Measurements from ENCODE around the gene LENEP.

The LENEP gene

DNA sequence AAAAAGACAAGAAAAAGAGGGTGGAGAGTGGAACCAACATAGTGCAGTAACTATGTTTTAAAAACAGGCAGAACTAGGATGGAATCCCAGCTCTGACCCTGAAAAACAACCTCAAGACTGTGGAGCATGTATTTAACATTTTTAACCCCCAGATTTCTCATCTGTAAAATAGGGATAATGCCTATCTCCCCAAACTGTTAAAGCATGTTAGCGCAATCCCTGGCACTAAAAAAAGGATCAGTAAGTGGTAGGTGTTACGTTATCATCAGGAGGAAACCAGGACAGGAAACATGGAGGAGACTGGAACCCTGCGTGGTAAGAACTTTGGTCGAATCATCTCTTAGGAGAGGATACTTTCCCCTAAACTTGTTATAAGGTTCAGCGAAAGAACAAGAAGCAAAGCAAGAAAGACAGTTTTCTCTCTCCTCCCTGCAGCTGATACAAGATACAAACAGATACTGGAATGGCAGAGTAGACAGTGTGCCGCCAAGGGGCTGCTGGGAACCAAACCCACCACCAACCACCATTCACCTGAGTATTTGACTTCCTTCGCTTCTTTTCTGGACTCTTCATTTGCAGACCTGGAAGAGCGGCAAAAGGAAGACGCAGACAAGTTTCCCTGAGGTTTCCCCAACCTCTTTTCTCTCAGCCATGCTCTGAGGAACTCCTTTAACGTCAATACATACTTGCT is 32.8 kb upstream of the LENEP start:
- no peak for DNase-seq (ENCODE audit: low read depth, low spot score)

GRCh38 chr1:154961207-154962155 is 31.9 kb upstream of the LENEP start, which contains the start of gene PYGO2:
Gene PYGO2, minus strand, starts transcription at chr1:154961782. Its CDS starts 206 bp downstream, at chr1:154961576.
- peak; percentile 55 for DNase-seq (ENCODE audit: low read depth, low spot score)

DNA sequence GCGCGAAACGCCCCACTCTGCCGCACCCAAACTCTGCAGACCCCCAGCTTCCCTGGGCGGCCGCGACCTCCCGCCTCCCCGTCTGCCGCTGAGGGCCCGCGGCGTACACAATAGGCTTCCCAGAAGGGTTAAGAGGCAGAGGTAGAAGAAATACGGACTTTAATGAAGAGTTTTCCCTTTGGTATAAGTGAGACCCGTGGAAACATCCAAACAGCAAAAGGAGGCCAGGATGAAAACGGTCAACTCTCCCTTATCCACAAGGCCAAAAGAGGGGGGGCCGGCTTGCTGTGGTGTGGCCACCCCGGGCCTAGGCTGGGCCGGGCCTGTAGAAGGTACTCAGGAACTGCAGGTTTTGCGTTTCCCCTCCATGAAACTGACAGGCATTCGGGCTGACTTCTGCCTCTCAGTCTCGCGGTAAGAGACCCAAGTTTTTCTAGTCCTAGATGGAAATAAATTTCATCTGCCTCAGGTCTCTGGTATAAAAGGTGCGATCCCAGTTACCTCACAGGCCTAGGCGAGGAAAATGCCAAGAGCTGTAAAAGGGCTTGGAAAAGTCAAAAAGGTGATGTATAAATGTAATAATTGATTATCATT is 31.1 kb upstream of the LENEP start:
- no peak for DNase-seq (ENCODE audit: low read depth, low spot score)

DNA sequence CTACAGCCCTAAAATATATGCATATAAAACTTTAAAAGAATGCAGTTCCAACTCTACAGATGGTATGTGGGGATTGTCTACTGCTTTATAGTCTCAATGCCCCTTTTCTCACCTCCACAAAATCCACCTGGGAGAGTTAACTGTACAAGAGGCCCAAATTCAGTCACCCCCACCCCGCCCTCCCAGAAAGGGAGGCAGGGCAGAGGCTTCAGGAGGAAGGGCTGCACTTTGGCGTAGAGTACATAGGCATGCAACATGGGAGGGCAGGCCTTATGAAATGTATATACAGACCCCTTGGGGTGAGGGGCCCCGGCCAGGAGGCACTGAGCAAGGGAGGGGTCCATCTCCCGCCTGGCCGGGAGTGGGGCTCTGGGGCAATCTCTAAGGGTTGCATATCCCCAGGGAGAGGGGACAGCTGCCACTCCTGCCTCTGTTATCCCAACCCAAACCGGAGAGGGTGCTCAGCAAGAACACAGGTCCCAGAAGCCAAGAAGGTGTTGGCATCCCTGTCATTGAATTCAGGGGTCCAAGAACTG is 30.5 kb upstream of the LENEP start:
- no peak for DNase-seq (ENCODE audit: low read depth, low spot score)

DNA sequence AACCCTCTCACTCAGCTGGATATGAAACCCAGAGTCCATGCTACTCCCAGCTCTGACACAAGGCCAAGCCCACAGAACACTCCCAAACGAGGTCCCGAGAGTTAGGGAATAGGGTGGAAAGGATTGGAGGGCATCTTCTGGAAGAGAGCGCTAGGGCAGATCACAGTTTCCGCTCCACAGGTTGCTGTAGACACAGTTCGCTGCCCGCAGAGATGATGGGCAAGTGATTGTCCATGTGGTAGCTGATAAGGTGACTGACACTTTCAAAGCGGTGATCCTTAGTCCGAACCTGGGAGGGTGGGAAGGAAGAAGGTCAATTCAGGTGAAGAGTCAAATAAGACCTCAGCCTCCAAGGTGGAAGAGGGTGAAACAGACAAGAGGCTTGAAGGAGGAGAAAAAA is 29.7 kb upstream of the LENEP start:
- DNase-seq (ENCODE audit: low read depth, low spot score): no peak

DNA sequence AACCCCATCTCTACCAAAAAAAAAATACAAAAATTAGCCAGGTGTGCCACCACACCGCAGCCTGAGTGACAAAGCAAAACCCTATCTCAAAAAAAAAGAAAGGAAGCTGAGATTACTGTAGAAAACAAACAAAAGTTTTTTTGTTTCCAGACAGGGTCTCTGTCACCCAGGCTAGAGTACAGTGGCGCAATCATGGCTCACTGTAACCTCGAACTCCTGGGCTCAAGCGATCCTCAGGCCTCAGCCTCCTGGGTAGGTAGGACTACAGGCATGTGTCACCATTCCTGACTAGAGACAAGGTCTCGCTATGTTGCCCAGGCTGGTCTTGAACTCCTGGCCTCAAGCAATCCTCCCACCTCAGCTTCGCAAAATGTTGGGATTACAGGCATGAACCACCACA is 29.0 kb upstream of the LENEP start:
- no peak for DNase-seq (ENCODE audit: low read depth, low spot score)

GRCh38 chr1:154966111-154966510 is 27.3 kb upstream of the LENEP start:
- no peak for DNase-seq (ENCODE audit: low read depth, low spot score)

DNA sequence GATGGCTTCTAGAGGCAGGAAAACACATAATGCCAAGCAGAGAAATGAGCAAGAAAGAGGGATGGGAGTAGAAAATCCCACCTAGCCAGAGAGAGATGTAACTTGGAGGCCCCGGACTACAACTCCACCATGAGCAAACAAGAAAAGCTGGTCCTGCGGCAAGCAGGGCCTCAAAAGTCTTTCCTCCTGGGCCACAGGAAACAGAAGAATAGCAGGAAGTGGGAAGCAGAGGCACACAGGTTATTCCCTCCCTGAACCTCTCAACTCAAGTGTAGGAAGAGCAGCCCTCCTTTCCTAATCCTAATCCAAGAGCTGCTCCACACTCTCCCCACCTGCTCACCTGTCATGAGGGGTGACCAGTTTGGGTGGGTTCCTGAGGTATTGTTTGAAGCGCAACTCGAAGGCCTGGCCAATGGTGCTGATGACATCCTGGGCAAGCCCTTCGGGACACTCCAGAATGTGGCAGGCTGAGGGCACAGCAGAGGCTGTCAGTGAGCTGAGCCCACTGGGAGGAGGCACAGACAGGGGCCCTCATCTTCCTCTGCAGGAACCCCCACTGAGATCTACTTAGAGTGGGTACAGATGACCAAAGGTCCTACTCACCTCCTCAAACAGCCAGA is 25.9 kb upstream of the LENEP start:
- DNase-seq (ENCODE audit: low read depth, low spot score): no peak

GRCh38 chr1:154968731-154969130 is 24.7 kb upstream of the LENEP start:
- no peak for DNase-seq (ENCODE audit: low read depth, low spot score)

DNA sequence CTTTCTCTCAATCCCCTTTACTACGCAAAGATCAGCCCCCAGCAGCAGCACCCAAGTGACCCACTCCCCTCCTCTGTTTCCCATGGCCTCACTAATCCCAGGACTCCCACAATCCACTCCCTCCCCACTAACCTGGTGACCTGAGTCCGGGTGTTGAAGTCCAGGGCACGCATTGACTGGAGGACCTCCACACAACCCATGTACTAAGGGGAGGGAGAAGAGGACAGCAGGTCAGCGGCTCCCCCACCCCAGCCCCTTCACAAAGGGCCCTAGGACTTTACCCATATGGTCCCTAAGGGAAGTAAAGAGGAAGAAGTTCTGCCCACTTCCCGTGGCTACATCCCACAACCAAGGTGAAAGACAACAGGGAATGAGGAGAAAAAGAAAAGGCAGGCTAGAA is 24.1 kb upstream of the LENEP start:
- DNase-seq (ENCODE audit: low read depth, low spot score): no peak

- DNase-seq (ENCODE audit: low read depth, low spot score): no peak
These were observed 23.4 kb upstream of the LENEP start for GRCh38 chr1:154969860-154970452.

GRCh38 chr1:154970631-154971340 is 22.6 kb upstream of the LENEP start, which contains the start of gene SHC1:
Gene SHC1, minus strand, starts transcription at chr1:154970747. Its CDS starts 221 bp downstream, at chr1:154970526.
- peak; percentile 80 for DNase-seq (ENCODE audit: low read depth, low spot score)

GRCh38 chr1:154971341-154971998 is 21.9 kb upstream of the LENEP start:
- DNase-seq (ENCODE audit: low read depth, low spot score): no peak

DNA sequence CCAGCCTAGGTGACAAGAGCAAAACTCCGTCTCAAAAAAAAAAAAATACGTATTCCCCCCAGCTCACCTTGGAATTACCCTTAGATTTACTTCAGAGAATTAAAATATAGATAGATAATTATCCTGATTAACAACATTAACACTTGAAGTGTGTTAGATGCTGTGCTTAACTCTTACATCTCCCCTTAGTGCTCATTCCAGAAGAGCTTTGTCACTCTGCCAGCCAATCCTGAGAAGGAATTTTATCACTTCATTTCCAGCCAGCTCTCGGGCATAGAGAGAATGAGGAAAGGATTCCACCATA is 21.2 kb upstream of the LENEP start:
- DNase-seq (ENCODE audit: low read depth, low spot score): no peak

- DNase-seq (ENCODE audit: low read depth, low spot score): no peak
These were observed 20.7 kb upstream of the LENEP start for GRCh38 chr1:154972517-154973343.

GRCh38 chr1:154973344-154974101 is 19.9 kb upstream of the LENEP start:
- DNase-seq (ENCODE audit: low read depth, low spot score): peak; percentile 79

DNA sequence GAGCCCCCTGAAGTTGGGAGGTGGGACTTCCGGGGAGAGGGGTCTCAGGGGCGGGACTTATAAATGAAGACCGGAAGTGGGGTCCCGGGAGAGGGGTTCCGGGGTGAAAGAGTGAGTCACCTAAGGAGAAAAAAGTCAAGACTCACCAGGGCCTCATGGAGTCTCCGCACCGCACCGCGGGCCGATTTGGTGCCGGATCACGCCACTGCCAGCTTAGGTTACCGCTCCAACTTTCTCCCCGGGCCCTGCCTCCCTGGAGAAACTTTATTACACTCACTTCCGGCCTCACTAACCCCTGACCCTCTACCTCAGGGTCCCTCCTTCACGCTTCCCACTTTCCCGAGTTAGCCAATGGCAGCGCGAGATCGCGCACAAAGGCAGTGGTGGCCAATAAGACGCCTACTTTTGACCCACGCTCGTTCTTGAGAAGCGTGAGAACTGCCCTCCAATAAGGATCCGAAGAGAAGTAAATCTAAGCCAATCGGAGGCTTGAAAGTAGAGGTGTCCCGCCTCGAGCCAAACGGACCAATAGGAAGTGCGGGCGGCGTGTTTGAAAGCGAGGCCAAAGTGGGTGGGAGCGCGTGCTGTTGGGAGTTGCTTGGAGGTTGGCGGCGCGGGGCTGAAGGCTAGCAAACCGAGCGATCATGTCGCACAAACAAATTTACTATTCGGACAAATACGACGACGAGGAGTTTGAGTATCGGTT is 19.1 kb upstream of the LENEP start, which contains the start of gene CKS1B:
CKS1B (plus strand) TSS at position 580 of the 706 bp plus-strand sequence; CDS start at position 645, 65 bp downstream.
- peak; percentile 99 for DNase-seq (ENCODE audit: low read depth, low spot score)

All from brain pericyte (primary cell).